ENCODE results near the gene ADAM11.

Gene ADAM11

GRCh38 chr17:44770166-44770925 lies 11.6 kb downstream of the ADAM11 start:
- Histone ChIP-seq H3K4me3 (ENCODE audit: low read length) (no peak overlapping the region), H3K36me3 (ENCODE audit: control insufficient read depth, insufficient read depth, low read length) (no peaks in the 10 kb centered on the region), H3K79me2 (ENCODE audit: control insufficient read depth, insufficient read depth, low read length) (no peaks in the 10 kb centered on the region), H3K4ac (ENCODE audit: low read depth, low read length) (no peak overlapping the region), H3K27me3 (ENCODE audit: insufficient read depth, low read length, poor library complexity) (no peaks in the 10 kb centered on the region), H3K79me1 (ENCODE audit: low read length) (no peaks in the 10 kb centered on the region), H4K5ac (ENCODE audit: low read length) (no peak overlapping the region), H2BK15ac (replicated peaks; ENCODE audit: low read depth) (no peak overlapping the region), H3K18ac (ENCODE audit: low read length) (no peak overlapping the region), H3K27ac (ENCODE audit: low read depth, low read length) (no peak overlapping the region), H3K23ac (ENCODE audit: low read length) (no peak overlapping the region), H2BK120ac (ENCODE audit: low read depth, low read length) (no peak overlapping the region), H3K4me1 (ENCODE audit: control insufficient read depth, low read depth, low read length) (peaks cover 7% of the 10 kb centered on the region), H3K4me2 (ENCODE audit: low read length) (no peak overlapping the region), H3K9ac (ENCODE audit: low read length) (no peak overlapping the region), H2AK5ac (ENCODE audit: low read length) (no peak overlapping the region), H4K8ac (ENCODE audit: low read depth, low read length) (no peak overlapping the region), H2BK5ac (ENCODE audit: low read length) (no peak overlapping the region), H3K56ac (ENCODE audit: low read length) (no peak overlapping the region)
- no peak for DNase-seq
- no CpG with 5 or more reads among the region's 11 CpGs for WGBS (ENCODE audit: extremely low coverage, insufficient coverage, low lambda C conversion rate)

DNA sequence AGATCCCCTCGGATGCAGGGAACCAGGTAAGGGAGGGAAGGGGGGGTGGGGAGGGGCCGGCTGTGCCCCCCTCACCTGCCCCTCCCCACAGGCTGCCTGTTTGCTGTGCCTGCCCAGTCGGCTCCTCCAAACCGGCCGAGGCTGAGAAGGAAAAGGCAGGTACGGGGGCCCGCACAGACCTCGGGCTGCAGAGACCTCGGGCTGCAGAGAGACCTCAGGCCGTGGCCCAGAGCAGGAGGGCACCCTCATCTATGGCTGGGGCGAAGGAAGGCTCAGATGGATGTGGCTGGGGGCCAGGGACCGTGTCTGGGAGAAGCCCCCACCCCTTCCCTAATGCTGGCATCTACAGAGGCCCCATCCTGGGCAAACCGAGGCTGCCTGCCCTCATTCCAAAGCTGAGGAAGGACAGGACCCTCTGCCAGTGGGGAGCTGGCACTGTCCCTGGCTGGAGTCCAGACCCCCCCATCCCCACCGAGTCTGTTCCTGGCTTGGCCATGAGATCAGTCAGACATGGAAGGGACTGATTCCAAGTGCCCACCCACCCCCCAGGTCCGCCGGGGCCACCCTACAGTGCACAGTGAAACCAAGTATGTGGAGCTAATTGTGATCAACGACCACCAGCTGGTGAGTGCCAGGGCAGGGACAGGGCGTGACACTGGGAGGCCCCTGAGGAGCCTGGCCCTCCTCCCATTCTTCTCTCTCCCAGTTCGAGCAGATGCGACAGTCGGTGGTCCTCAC lies 13.7 kb downstream of the ADAM11 start:
- no peak overlapping the region for H3K23ac ChIP-seq (ENCODE audit: low read length)
- WGBS (ENCODE audit: extremely low coverage, insufficient coverage, low lambda C conversion rate): no CpG with 5 or more reads among the region's 21 CpGs

DNA sequence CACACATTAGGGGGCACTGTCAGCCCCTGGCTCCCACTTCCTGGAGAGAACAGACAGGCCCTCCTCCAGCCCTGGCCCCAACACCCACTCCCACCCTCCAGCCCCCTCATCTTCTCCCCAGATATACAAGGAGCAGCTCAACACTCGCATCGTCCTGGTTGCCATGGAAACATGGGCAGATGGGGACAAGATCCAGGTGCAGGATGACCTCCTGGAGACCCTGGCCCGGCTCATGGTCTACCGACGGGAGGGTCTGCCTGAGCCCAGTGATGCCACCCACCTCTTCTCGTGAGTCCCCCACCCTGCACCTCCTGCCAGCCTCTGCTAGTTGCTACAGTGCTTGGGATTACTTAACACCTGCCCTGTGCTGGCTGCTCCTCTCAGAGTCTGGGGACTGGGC lies 14.4 kb downstream of the ADAM11 start:
- Histone ChIP-seq H3K79me2 (ENCODE audit: control insufficient read depth, insufficient read depth, low read length) (no peaks in the 10 kb centered on the region), H3K27me3 (ENCODE audit: insufficient read depth, low read length, poor library complexity) (no peaks in the 10 kb centered on the region), H2AK5ac (ENCODE audit: low read length) (no peak overlapping the region), H4K5ac (ENCODE audit: low read length) (no peak overlapping the region), H2BK120ac (ENCODE audit: low read depth, low read length) (no peak overlapping the region), H3K18ac (ENCODE audit: low read length) (no peak overlapping the region), H3K4me1 (ENCODE audit: control insufficient read depth, low read depth, low read length) (peaks cover under 1% of the 10 kb centered on the region), H3K23ac (ENCODE audit: low read length) (no peak overlapping the region), H4K8ac (ENCODE audit: low read depth, low read length) (no peak overlapping the region), H3K79me1 (ENCODE audit: low read length) (no peaks in the 10 kb centered on the region), H3K56ac (ENCODE audit: low read length) (no peak overlapping the region), H3K4me2 (ENCODE audit: low read length) (no peak overlapping the region), H3K4ac (ENCODE audit: low read depth, low read length) (no peak overlapping the region), H3K4me3 (ENCODE audit: low read length) (no peak overlapping the region), H2BK5ac (ENCODE audit: low read length) (no peak overlapping the region), H3K36me3 (ENCODE audit: control insufficient read depth, insufficient read depth, low read length) (no peaks in the 10 kb centered on the region), H2BK15ac (replicated peaks; ENCODE audit: low read depth) (no peak overlapping the region), H3K27ac (ENCODE audit: low read depth, low read length) (no peak overlapping the region), H3K9ac (ENCODE audit: low read length) (no peak overlapping the region)
- WGBS (ENCODE audit: extremely low coverage, insufficient coverage, low lambda C conversion rate): no CpG with 5 or more reads among the region's 6 CpGs
- DNase-seq: no peak

More for the DNA sequence above, 13.7 kb downstream of the ADAM11 start:
- H2BK15ac ChIP-seq (replicated peaks; ENCODE audit: low read depth): no peak overlapping the region
- H2BK120ac ChIP-seq (ENCODE audit: low read depth, low read length): no peak overlapping the region
- H3K79me2 ChIP-seq (ENCODE audit: control insufficient read depth, insufficient read depth, low read length): no peaks in the 10 kb centered on the region
- H3K27me3 ChIP-seq (ENCODE audit: insufficient read depth, low read length, poor library complexity): no peaks in the 10 kb centered on the region
- H4K5ac ChIP-seq (ENCODE audit: low read length): no peak overlapping the region
- no peak overlapping the region for H4K8ac ChIP-seq (ENCODE audit: low read depth, low read length)
- no peaks in the 10 kb centered on the region for H3K36me3 ChIP-seq (ENCODE audit: control insufficient read depth, insufficient read depth, low read length)
- H3K27ac ChIP-seq (ENCODE audit: low read depth, low read length): no peak overlapping the region
- H3K4me2 ChIP-seq (ENCODE audit: low read length): no peak overlapping the region
- H3K4ac ChIP-seq (ENCODE audit: low read depth, low read length): no peak overlapping the region
- H2AK5ac ChIP-seq (ENCODE audit: low read length): no peak overlapping the region
- H3K4me1 ChIP-seq (ENCODE audit: control insufficient read depth, low read depth, low read length): peaks cover 7% of the 10 kb centered on the region
- DNase-seq: no peak
- no peak overlapping the region for H3K56ac ChIP-seq (ENCODE audit: low read length)
- H3K79me1 ChIP-seq (ENCODE audit: low read length): no peaks in the 10 kb centered on the region
- no peak overlapping the region for H3K4me3 ChIP-seq (ENCODE audit: low read length)
- no peak overlapping the region for H3K18ac ChIP-seq (ENCODE audit: low read length)
- H3K9ac ChIP-seq (ENCODE audit: low read length): no peak overlapping the region
- H2BK5ac ChIP-seq (ENCODE audit: low read length): no peak overlapping the region

GRCh38 chr17:44774271-44775135 lies 15.7 kb downstream of the ADAM11 start:
- Histone ChIP-seq H3K27me3 (ENCODE audit: insufficient read depth, low read length, poor library complexity) (no peaks in the 10 kb centered on the region), H3K4me1 (ENCODE audit: control insufficient read depth, low read depth, low read length) (no peaks in the 10 kb centered on the region), H2BK120ac (ENCODE audit: low read depth, low read length) (no peak overlapping the region), H3K9ac (ENCODE audit: low read length) (peak overlapping the region; percentile 53), H2AK5ac (ENCODE audit: low read length) (no peak overlapping the region), H3K4me2 (ENCODE audit: low read length) (peak overlapping the region; percentile 99), H3K27ac (ENCODE audit: low read depth, low read length) (no peak overlapping the region), H3K18ac (ENCODE audit: low read length) (no peak overlapping the region), H4K5ac (ENCODE audit: low read length) (no peak overlapping the region), H4K8ac (ENCODE audit: low read depth, low read length) (no peak overlapping the region), H3K23ac (ENCODE audit: low read length) (no peak overlapping the region), H3K4ac (ENCODE audit: low read depth, low read length) (no peak overlapping the region), H3K36me3 (ENCODE audit: control insufficient read depth, insufficient read depth, low read length) (no peaks in the 10 kb centered on the region), H3K79me1 (ENCODE audit: low read length) (no peaks in the 10 kb centered on the region), H2BK15ac (replicated peaks; ENCODE audit: low read depth) (no peak overlapping the region), H2BK5ac (ENCODE audit: low read length) (no peak overlapping the region), H3K4me3 (ENCODE audit: low read length) (peak overlapping the region; percentile 32), H3K56ac (ENCODE audit: low read length) (peak overlapping the region; percentile 77), H3K79me2 (ENCODE audit: control insufficient read depth, insufficient read depth, low read length) (no peaks in the 10 kb centered on the region)
- WGBS (ENCODE audit: extremely low coverage, insufficient coverage, low lambda C conversion rate): no CpG with 5 or more reads among the region's 42 CpGs
- peak; percentile 92 for DNase-seq

GRCh38 chr17:44775136-44775837 lies 16.5 kb downstream of the ADAM11 start:
- Histone ChIP-seq H3K27me3 (ENCODE audit: insufficient read depth, low read length, poor library complexity) (no peaks in the 10 kb centered on the region), H3K4me2 (ENCODE audit: low read length) (peak overlapping the region; percentile 99), H4K8ac (ENCODE audit: low read depth, low read length) (no peak overlapping the region), H3K79me1 (ENCODE audit: low read length) (no peaks in the 10 kb centered on the region), H2BK5ac (ENCODE audit: low read length) (no peak overlapping the region), H3K4me3 (ENCODE audit: low read length) (peak overlapping the region; percentile 32), H3K9ac (ENCODE audit: low read length) (peak overlapping the region; percentile 53), H3K79me2 (ENCODE audit: control insufficient read depth, insufficient read depth, low read length) (no peaks in the 10 kb centered on the region), H4K5ac (ENCODE audit: low read length) (no peak overlapping the region), H3K18ac (ENCODE audit: low read length) (no peak overlapping the region), H3K56ac (ENCODE audit: low read length) (peak overlapping the region; percentile 77), H2AK5ac (ENCODE audit: low read length) (no peak overlapping the region), H3K4ac (ENCODE audit: low read depth, low read length) (no peak overlapping the region), H3K36me3 (ENCODE audit: control insufficient read depth, insufficient read depth, low read length) (no peaks in the 10 kb centered on the region), H2BK15ac (replicated peaks; ENCODE audit: low read depth) (no peak overlapping the region), H3K4me1 (ENCODE audit: control insufficient read depth, low read depth, low read length) (no peaks in the 10 kb centered on the region), H3K27ac (ENCODE audit: low read depth, low read length) (no peak overlapping the region), H3K23ac (ENCODE audit: low read length) (peak overlapping the region; percentile 15), H2BK120ac (ENCODE audit: low read depth, low read length) (no peak overlapping the region)
- WGBS (ENCODE audit: extremely low coverage, insufficient coverage, low lambda C conversion rate): no CpG with 5 or more reads among the region's 50 CpGs
- DNase-seq: peak; percentile 100

Measured in mesendoderm (in vitro differentiated cells).